ENCODE data around the gene EXOG.

DNA sequence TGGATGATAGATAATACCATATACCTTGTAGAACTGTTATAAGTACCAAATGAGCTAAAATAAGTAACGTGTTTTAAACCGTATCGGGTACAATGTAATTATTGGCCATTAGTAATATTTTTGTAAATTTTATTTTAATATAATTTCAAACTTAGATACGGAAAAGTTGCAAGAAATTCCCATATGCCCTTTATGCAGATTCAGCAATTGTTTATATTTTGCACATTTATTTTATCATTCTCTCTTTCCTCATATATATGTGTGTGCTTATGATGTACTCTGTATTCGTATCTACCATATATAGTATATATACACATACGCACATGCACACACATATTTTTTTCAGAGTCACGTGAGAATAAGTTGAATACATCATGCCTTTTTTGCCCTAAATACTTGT, 38.5 kb downstream of the EXOG start:
- TF ChIP-seq SP1 (IDR thresholded peaks at IDR 0.05) (no peak), FOXK2 (IDR thresholded peaks at IDR 0.05) (no peak), TARDBP (IDR thresholded peaks at IDR 0.05) (no peak)
